Gastrocnemius medialis (tissue), 4 donors: ENCODE results near the gene CD52. TPM values are rescaled to one million over a fixed set of nuclear protein-coding genes. Genes with fewer than 3 reads are reported as not detected.
"Not testable (repeated sequence)": the region's sequence is repeated elsewhere in the genome, so short reads cannot be mapped to it uniquely, and the experiment has no call there.

Experiments
- ATAC-seq, 2 donors: fragments of 150-250 bp; one replicate each; pipeline ENCODE4 v1.9.1; 2016
- DNase-seq, 2 donors: peaks; one replicate each; pipeline ENCODE4 v3.0.0-alpha.2; 2019
- H3K27ac ChIP-seq, 4 donors: fragments of 200-600 bp; sonication (generic); 1 replicate in 1 of 4; 2 replicates in 3 of 4; pipeline ENCODE4 v1.5.1; 2016 to 2018; ENCODE audit warnings: mild to moderate bottlenecking in 2 of 4, moderate library complexity in 1 of 4
- H3K27me3 ChIP-seq, 3 donors: fragments of 200-600 bp; sonication (generic) in 2 of 3; 1 replicate in 1 of 3; 2 replicates in 2 of 3; pipeline versions ENCODE4 v1.5.1 to v1.6.0; 2016 to 2019; ENCODE audit warnings: mild to moderate bottlenecking in 1 of 3, moderate library complexity in 1 of 3
- H3K36me3 ChIP-seq, 2 donors: fragments of 200-600 bp; sonication (generic) in 1 of 2; one replicate each; pipeline ENCODE4 v1.5.1; 2017 to 2018
- H3K4me1 ChIP-seq, 2 donors: fragments of 200-600 bp; sonication (generic) in 1 of 2; one replicate each; pipeline ENCODE4 v1.5.1; 2016 to 2017; ENCODE audit warnings: mild to moderate bottlenecking in 2 of 2
- H3K4me3 ChIP-seq, 4 donors: fragments of 200-600 bp; sonication (generic) in 3 of 4; 1 replicate in 1 of 4; 2 replicates in 3 of 4; pipeline ENCODE4 v1.5.1; 2016 to 2019; ENCODE audit warnings: mild to moderate bottlenecking in 2 of 4
- H3K9me3 ChIP-seq, 3 donors: fragments of 200-600 bp; sonication (generic) in 2 of 3; 1 replicate in 1 of 3; 2 replicates in 2 of 3; pipeline ENCODE4 v1.5.1; 2016 to 2019
- POLR2A ChIP-seq, 2 donors: fragments of 450-650 bp; IDR thresholded peaks; one replicate each; pipeline ENCODE4 v1.6.1; 2017; ENCODE audit warnings: antibody characterized with exemption in 2 of 2, mild to moderate bottlenecking in 2 of 2, moderate library complexity in 2 of 2
- in situ Hi-C, 4 donors: fragments of 200-750 bp; cut with MboI; loops; one replicate each; pipeline versions ENCODE4 v1.15.0 to v1.8.0; 2017; ENCODE audit warnings: low sequenced_read_pairs in 4 of 4
- intact Hi-C: fragments of 100-400 bp; cut with DNase I; formaldehyde crosslinking; loops from one replicate; pipeline ENCODE4 v1.15.1; 2023; ENCODE audit warnings: low total_unique reads
- total RNA-seq, 4 donors: library from RNA; depleted of rRNA; stranded (reverse); fragments of >200 nt; gene quantifications; one replicate each; pipeline versions ENCODE4 v1.1.0 to v1.2.3, GENCODE V29; 2016
- TF ChIP-seq, protein P1 (sequence below), 5 experiments: fragments of 450-650 bp in 3 of 5; fragments of 200-600 bp in 2 of 5; sonication (generic) in 2 of 5; IDR thresholded peaks in 4 of 5; conservative IDR thresholded peaks in 1 of 5; 1 replicate in 4 of 5; 2 replicates in 1 of 5; pipeline ENCODE4 v1.5.1; 2016 to 2019; ENCODE audit warnings: antibody characterized with exemption in 5 of 5, mild to moderate bottlenecking in 3 of 5, moderate library complexity in 3 of 5

CD52 gene
- total RNA-seq, 4 donors from 2014 or later = 1.4 to 2.8 TPM; not detected in 2

GRCh38 chr1:26327956-26328362 lies 10.2 kb downstream of the CD52 start:
- no peak overlapping the region for H3K4me3 ChIP-seq
- H3K27me3 ChIP-seq = peaks cover 0 to under 1% (median 0%) of the 10 kb centered on the region in 3 donors
- in situ Hi-C loops = no loop called here
- no peak for DNase-seq
- H3K36me3 ChIP-seq = no peaks in the 10 kb centered on the region
- no peaks in the 10 kb centered on the region for H3K4me1 ChIP-seq
- no peak for TF ChIP-seq POLR2A (IDR thresholded peaks at IDR 0.05)
- TF ChIP-seq, protein P1, sequence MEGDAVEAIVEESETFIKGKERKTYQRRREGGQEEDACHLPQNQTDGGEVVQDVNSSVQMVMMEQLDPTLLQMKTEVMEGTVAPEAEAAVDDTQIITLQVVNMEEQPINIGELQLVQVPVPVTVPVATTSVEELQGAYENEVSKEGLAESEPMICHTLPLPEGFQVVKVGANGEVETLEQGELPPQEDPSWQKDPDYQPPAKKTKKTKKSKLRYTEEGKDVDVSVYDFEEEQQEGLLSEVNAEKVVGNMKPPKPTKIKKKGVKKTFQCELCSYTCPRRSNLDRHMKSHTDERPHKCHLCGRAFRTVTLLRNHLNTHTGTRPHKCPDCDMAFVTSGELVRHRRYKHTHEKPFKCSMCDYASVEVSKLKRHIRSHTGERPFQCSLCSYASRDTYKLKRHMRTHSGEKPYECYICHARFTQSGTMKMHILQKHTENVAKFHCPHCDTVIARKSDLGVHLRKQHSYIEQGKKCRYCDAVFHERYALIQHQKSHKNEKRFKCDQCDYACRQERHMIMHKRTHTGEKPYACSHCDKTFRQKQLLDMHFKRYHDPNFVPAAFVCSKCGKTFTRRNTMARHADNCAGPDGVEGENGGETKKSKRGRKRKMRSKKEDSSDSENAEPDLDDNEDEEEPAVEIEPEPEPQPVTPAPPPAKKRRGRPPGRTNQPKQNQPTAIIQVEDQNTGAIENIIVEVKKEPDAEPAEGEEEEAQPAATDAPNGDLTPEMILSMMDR (IDR thresholded peaks at IDR 0.05 in 4 of 5, conservative IDR thresholded peaks at IDR 0.05 in 1 of 5) = no peak
- no peak overlapping the region for H3K27ac ChIP-seq
- no peaks in the 10 kb centered on the region for H3K9me3 ChIP-seq
- intact Hi-C loops = loop anchor here (10.0 kb wide), 1 partner anchor 123 kb away; no protein-coding TSS in a partner anchor
- ATAC-seq = no peak

GRCh38 chr1:26328597-26328996 lies 10.8 kb downstream of the CD52 start:
- no peak for TF ChIP-seq POLR2A (IDR thresholded peaks at IDR 0.05)
- TF ChIP-seq, protein P1 (IDR thresholded peaks at IDR 0.05 in 4 of 5, conservative IDR thresholded peaks at IDR 0.05 in 1 of 5) = no peak
- DNase-seq = no peak
- H3K27me3 ChIP-seq = peaks cover 1 to 6% (median 6%) of the 10 kb centered on the region in 3 donors
- in situ Hi-C loops (no loop called here), intact Hi-C loops (loop anchor here (10.0 kb wide), 1 partner anchor 124 kb away; no protein-coding TSS in a partner anchor)
- H3K4me3 ChIP-seq = no peak overlapping the region
- H3K4me1 ChIP-seq = no peaks in the 10 kb centered on the region
- no peaks in the 10 kb centered on the region for H3K36me3 ChIP-seq
- H3K9me3 ChIP-seq = no peaks in the 10 kb centered on the region
- H3K27ac ChIP-seq = no peak overlapping the region
- no peak for ATAC-seq

- H3K4me1 ChIP-seq, H3K9me3 ChIP-seq, ATAC-seq, DNase-seq, H3K36me3 ChIP-seq, H3K4me3 ChIP-seq, H3K27ac ChIP-seq, in situ Hi-C loops: not testable (repeated sequence)
- intact Hi-C loops = loop anchor here (10.0 kb wide), 1 partner anchor 125 kb away; no protein-coding TSS in a partner anchor
- H3K27me3 ChIP-seq = peaks cover 9 to 12% (median 12%) of the 10 kb centered on the region in 3 donors
Observed at GRCh38 chr1:26329380-26329779, 11.6 kb downstream of the CD52 start.

DNA sequence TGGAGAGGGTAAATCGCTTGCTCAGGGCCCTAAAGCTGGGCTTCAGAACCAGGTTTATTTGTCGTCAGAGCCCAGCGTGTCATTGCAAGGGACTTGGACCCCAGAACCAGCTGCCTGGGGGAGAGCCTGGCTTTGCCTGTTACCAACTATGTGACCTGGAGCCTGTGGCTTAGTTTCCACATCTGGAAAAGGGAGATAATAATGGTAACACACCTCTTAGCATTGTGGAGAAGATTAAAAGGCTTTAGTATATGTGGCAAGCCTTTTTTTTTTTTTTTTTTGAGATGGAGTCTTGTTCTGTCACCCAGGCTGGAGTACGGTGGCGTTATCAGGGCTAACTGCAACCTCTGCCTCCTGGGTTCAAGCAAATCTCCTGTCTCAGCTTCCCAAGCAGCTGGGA lies 12.5 kb downstream of the CD52 start:
- intact Hi-C loops = no loop called here
- no peak for ATAC-seq
- Histone ChIP-seq H3K4me1 (no peaks in the 10 kb centered on the region), H3K9me3 (no peaks in the 10 kb centered on the region), H3K27ac (no peak overlapping the region), H3K36me3 (no peaks in the 10 kb centered on the region), H3K4me3 (no peak overlapping the region), H3K27me3 (peaks cover 16 to 21% (median 18%) of the 10 kb centered on the region in 3 donors)
- DNase-seq = no peak
- in situ Hi-C loops = no loop called here
- no peak for TF ChIP-seq POLR2A (IDR thresholded peaks at IDR 0.05)
- TF ChIP-seq, protein P1 (IDR thresholded peaks at IDR 0.05 in 4 of 5, conservative IDR thresholded peaks at IDR 0.05 in 1 of 5) = no peak

GRCh38 chr1:26333312-26333711 lies 15.6 kb downstream of the CD52 start:
- H3K4me3 ChIP-seq, H3K36me3 ChIP-seq, in situ Hi-C loops, ATAC-seq, DNase-seq, H3K27ac ChIP-seq, intact Hi-C loops, H3K9me3 ChIP-seq: not testable (repeated sequence)
- peaks cover 8 to 11% of the 10 kb centered on the region in 2 donors for H3K4me1 ChIP-seq
- peaks cover 20 to 30% (median 30%) of the 10 kb centered on the region in 3 donors for H3K27me3 ChIP-seq
